ENCODE results near the gene ITGA11. TPM values are rescaled to one million over a fixed set of nuclear protein-coding genes. Genes with fewer than 3 reads are reported as not detected.

ITGA11 gene
- total and polyA plus RNA-seq, 2 of the 4 experiments (the other 2 are of a cell fraction): 4.1 to 6.6 TPM

DNA sequence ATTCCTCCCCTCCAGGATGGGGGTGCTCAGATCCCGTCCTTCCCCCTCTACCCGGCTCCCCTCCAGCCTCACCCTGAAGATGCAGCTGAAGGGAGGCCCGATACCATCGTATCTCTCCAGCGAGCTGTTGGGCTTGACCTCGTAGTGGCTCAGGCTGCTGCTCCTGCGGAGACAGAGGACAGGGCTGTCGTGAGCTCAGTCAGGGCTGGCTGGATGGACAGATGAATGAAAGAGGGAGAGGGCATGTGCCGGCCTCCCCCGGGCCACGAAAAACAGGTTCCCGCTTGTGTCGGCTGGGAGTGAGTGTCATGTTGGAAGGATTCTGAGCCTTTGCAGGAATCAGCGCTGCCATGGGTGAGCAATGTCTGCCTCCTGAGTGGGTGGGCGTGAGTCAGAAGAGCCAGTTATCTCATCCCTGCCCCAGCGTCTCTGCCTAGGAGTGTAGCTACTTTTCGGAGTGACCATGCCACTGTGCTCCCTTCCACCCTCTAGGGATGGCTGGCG lies 119.2 kb downstream of the ITGA11 start:
- Histone ChIP-seq H3K9me1 (ENCODE audit: insufficient read depth, low read length) (0 out of 2 replicates have a peak, but pooled peaks cover 5% of the 10 kb centered on the region), H3K27ac (ENCODE audit: insufficient read depth, low read length) (no peak overlapping the region), H3K79me1 (ENCODE audit: low read depth in 1 of 2, low read length in 2 of 2) (no peaks in the 10 kb centered on the region), H2BK5ac (ENCODE audit: low read depth, low read length, poor library complexity, severe bottlenecking) (no peak overlapping the region), H4K91ac (ENCODE audit: insufficient read depth, low read depth, low read length) (no peak overlapping the region; the same call in 1 of the 2 replicates), H2AK5ac (ENCODE audit: low read depth, low read length) (peak overlapping the region; percentile 10; the same call in 1 of the 2 replicates), H4K8ac (ENCODE audit: low read depth in 2 of 2, low read length in 2 of 2) (peak overlapping the region in 1 of 2 experiments; percentile 56; a peak in 2 of 4 replicates), H3K4me1 (ENCODE audit: control insufficient read depth, insufficient read depth, low read length) (peaks cover 12% of the 10 kb centered on the region), H2BK15ac (ENCODE audit: low read depth, low read length) (no peak overlapping the region), H2AK9ac (replicated peaks; ENCODE audit: low read depth, low read length, poor library complexity) (no peak overlapping the region), H3K4ac (ENCODE audit: low read depth, low read length) (peak overlapping the region; percentile 19), H2BK120ac (ENCODE audit: low read depth, low read length) (peak overlapping the region; percentile 68), H4K5ac (ENCODE audit: low read depth, low read length) (no peak overlapping the region), H4K20me1 (ENCODE audit: insufficient read depth, low read length) (no peaks in the 10 kb centered on the region), H3K27me3 (ENCODE audit: control insufficient read depth, insufficient read depth, low read length) (no peaks in the 10 kb centered on the region), H3K9ac (ENCODE audit: low read depth, low read length) (no peak overlapping the region), H3K18ac (ENCODE audit: low read depth, low read length) (no peak overlapping the region), H3K23ac (ENCODE audit: low read depth, low read length) (peak overlapping the region; percentile 51; the same call in 1 of the 2 replicates), H2BK20ac (ENCODE audit: low read depth, low read length) (no peak overlapping the region; the same call in 1 of the 2 replicates), H3K4me3 (ENCODE audit: insufficient read depth, low read depth, low read length) (no peak overlapping the region), H3K9me3 (ENCODE audit: control insufficient read depth, insufficient read depth, low read length) (peaks cover 2% of the 10 kb centered on the region; the same call in 1 of the 2 replicates), H3K56ac (ENCODE audit: extremely low read depth, insufficient read depth, low read length) (no peak overlapping the region), H2AFZ (replicated peaks; ENCODE audit: low read length, poor library complexity) (peak overlapping the region; percentile 54), H3K36me3 (ENCODE audit: control insufficient read depth, insufficient read depth, low read length) (peaks cover 6% of the 10 kb centered on the region; the same call in 1 of the 2 replicates), H3K4me2 (ENCODE audit: low read depth, low read length) (no peak overlapping the region), H3K14ac (replicated peaks; ENCODE audit: low read depth, low read length) (0 out of 2 replicates have a peak overlapping the region, but pooled peaks have one; percentile 29)
- dilution Hi-C loops (cut with HindIII; ENCODE audit: low sequenced_read_pairs, unreplicated experiment): no loop called here
- peak; percentile 48; the same call in 1 of the 2 replicates for ATAC-seq (ENCODE audit: low read depth)
- 75% methylated on average over 7 of the region's 18 CpGs; no CpG with 5 or more reads in 1 of the 2 experiments for WGBS, 2 experiments (ENCODE audit: extremely low coverage in 2 of 2, insufficient read length in 1 of 2)
- TF ChIP-seq RAD21 (IDR thresholded peaks at IDR 0.05; ENCODE audit: low read length): peak; percentile 15; the same call in 1 of the 2 replicates
- TF ChIP-seq FOS (IDR thresholded peaks at IDR 0.05; ENCODE audit: low read depth, low read length): peak; percentile 63
- TF ChIP-seq NFE2L2 (IDR thresholded peaks at IDR 0.05; ENCODE audit: low read depth, low read length): no peak
- ChIA-PET POLR2A (ENCODE audit: unreplicated experiment) (no interaction called here), CTCF (interaction anchor here (1.0 kb wide), 1 partner anchor 25 kb away, joined by 4 read pairs; no protein-coding TSS in a partner anchor)
- peak; percentile 75 for DNase-seq
- intact Hi-C loops (cut with micrococcal nuclease): no loop called here
- in situ Hi-C loops (cut with MboI; ENCODE audit: low sequenced_read_pairs): no loop called here
- BruUV-seq (replicated peaks): no TSS peak

All from IMR-90 (cell line).